Small intestine (tissue), 7 donors: Measurements from ENCODE around the gene C1S. TPM values are rescaled to one million over a fixed set of nuclear protein-coding genes. Genes with fewer than 3 reads are reported as not detected.

Source experiments
- DNase-seq, 2 donors: peaks; one replicate each; pipeline versions ENCODE4 v3.0.0 to v3.0.0-alpha.2; 2013
- FAIRE-seq: peaks from 2 replicates; lab custom pipeline; 2012; peaks lifted over from hg19 to GRCh38; lab: Jason Lieb, UNC
- H3K27ac ChIP-seq, 3 donors: one replicate each; pipeline ENCODE4 v1.5.1; 2013; ENCODE audit warnings: low read length in 2 of 3, mild to moderate bottlenecking in 2 of 3, control low read depth in 1 of 3, inconsistent platforms in 1 of 3, low read depth in 1 of 3, moderate library complexity in 1 of 3
- H3K27me3 ChIP-seq, 3 donors: one replicate each; pipeline ENCODE4 v1.6.1; 2013; ENCODE audit warnings: low read length in 3 of 3, inconsistent platforms in 1 of 3; ENCODE audit not compliant: control insufficient read depth in 3 of 3, insufficient read depth in 3 of 3
- H3K36me3 ChIP-seq, 3 donors: one replicate each; pipeline ENCODE4 v1.6.1; 2013; ENCODE audit warnings: low read length in 3 of 3, inconsistent platforms in 1 of 3, low read depth in 1 of 3, mild to moderate bottlenecking in 1 of 3, moderate library complexity in 1 of 3; ENCODE audit not compliant: control insufficient read depth in 3 of 3, insufficient read depth in 2 of 3
- H3K4me1 ChIP-seq, 3 donors: one replicate each; pipeline ENCODE4 v1.6.1; 2013; ENCODE audit warnings: low read length in 2 of 3, inconsistent platforms in 1 of 3, low read depth in 1 of 3, mild to moderate bottlenecking in 1 of 3, moderate library complexity in 1 of 3; ENCODE audit not compliant: control insufficient read depth in 3 of 3, insufficient read depth in 2 of 3
- H3K4me3 ChIP-seq, 3 donors: one replicate each; pipeline ENCODE4 v1.5.1; 2013; ENCODE audit warnings: low read length in 3 of 3, control low read depth in 1 of 3, inconsistent platforms in 1 of 3, low read depth in 1 of 3, mild to moderate bottlenecking in 1 of 3, moderate library complexity in 1 of 3
- H3K9me3 ChIP-seq, 2 donors: one replicate each; pipeline ENCODE4 v1.6.1; 2013; ENCODE audit warnings: low read depth in 1 of 2, low read length in 1 of 2; ENCODE audit not compliant: control insufficient read depth in 2 of 2, insufficient read depth in 1 of 2
- WGBS, 3 donors: extraction: QIAGEN DNeasy Blood & Tissue Kit; methylation state at CpG; one replicate each; pipeline ENCODE4 v1.1.7; 2013; 5-methylcytosine and 5-hydroxymethylcytosine counted together
- polyA plus RNA-seq, 4 donors: library from polyadenylated mRNA; stranded (reverse) in 3 of 4; unstranded in 1 of 4; fragments of 200-250 nt in 3 of 4; fragments of 120-200 nt in 1 of 4; gene quantifications; one replicate each; pipeline versions ENCODE4 v1.2.1 to v1.2.3, GENCODE V29; 2013
- donor health status: healthy with polysubstance abuse.
- donor health status: control.
- donor health status: control.
- donor health status: Bipolar disorder and iron deficiency.
- donor health status: healthy.

Gene C1S
- polyA plus RNA-seq, 4 donors: 4.7 to 196 (median 35.0) TPM

- Histone ChIP-seq H3K27me3 (no peaks in the 10 kb centered on the region), H3K4me3 (no peak overlapping the region), H3K27ac (peak overlapping the region in 1 of 3 donors; percentile 34), H3K4me1 (no peaks in the 10 kb centered on the region), H3K36me3 (peaks cover 0 to 10% (median 0%) of the 10 kb centered on the region in 3 donors), H3K9me3 (no peaks in the 10 kb centered on the region)
- FAIRE-seq: no peak
- 43 to 82% (median 72%) methylated on average over 14 of the region's 14 CpGs for WGBS, 3 donors
- DNase-seq: no peak
Observed at GRCh38 chr12:7081037-7081436, 20.5 kb downstream of the C1S start.

- Histone ChIP-seq H3K27ac (no peak overlapping the region), H3K9me3 (no peaks in the 10 kb centered on the region), H3K4me1 (no peaks in the 10 kb centered on the region), H3K4me3 (no peak overlapping the region), H3K36me3 (peaks cover 0 to 13% (median 0%) of the 10 kb centered on the region in 3 donors), H3K27me3 (no peaks in the 10 kb centered on the region)
- DNase-seq (no peak), FAIRE-seq (no peak)
Observed at GRCh38 chr12:7083125-7083524, 22.6 kb downstream of the C1S start.

GRCh38 chr12:7089196-7089871, 28.8 kb downstream of the C1S start:
- WGBS, 3 donors: 82 to 90% (median 86%) methylated on average over 11 of the region's 11 CpGs
- Histone ChIP-seq H3K9me3 (no peaks in the 10 kb centered on the region), H3K4me3 (no peak overlapping the region), H3K4me1 (peaks cover 0 to 12% (median 0%) of the 10 kb centered on the region in 3 donors), H3K27ac (peak overlapping the region in 1 of 3 donors; percentile 84), H3K36me3 (peaks cover 0 to 19% (median 0%) of the 10 kb centered on the region in 3 donors), H3K27me3 (peaks cover 0 to 6% (median 0%) of the 10 kb centered on the region in 3 donors)
- FAIRE-seq (no peak), DNase-seq (no peak)

GRCh38 chr12:7090222-7090998, 29.9 kb downstream of the C1S start:
- Histone ChIP-seq H3K4me1 (peaks cover 0 to 12% (median 0%) of the 10 kb centered on the region in 3 donors), H3K36me3 (peaks cover 0 to 19% (median 0%) of the 10 kb centered on the region in 3 donors), H3K27me3 (peaks cover 0 to 6% (median 0%) of the 10 kb centered on the region in 3 donors), H3K9me3 (no peaks in the 10 kb centered on the region), H3K4me3 (no peak overlapping the region), H3K27ac (peak overlapping the region in 2 of 3 donors; percentile 6 to 84)
- FAIRE-seq: no peak
- no peak for DNase-seq
- 75 to 89% (median 84%) methylated on average over 16 of the region's 16 CpGs for WGBS, 3 donors

- H3K9me3 ChIP-seq: no peaks in the 10 kb centered on the region
- 73 to 91% (median 90%) methylated on average over 7 of the region's 7 CpGs for WGBS, 3 donors
- FAIRE-seq (no peak), DNase-seq (no peak)
- peaks cover 0 to 6% (median 0%) of the 10 kb centered on the region in 3 donors for H3K27me3 ChIP-seq
- H3K4me3 ChIP-seq: no peak overlapping the region
- peak overlapping the region in 1 of 3 donors; percentile 84 for H3K27ac ChIP-seq
- H3K36me3 ChIP-seq: peaks cover 0 to 18% (median 0%) of the 10 kb centered on the region in 3 donors
- peaks cover 0 to 12% (median 0%) of the 10 kb centered on the region in 3 donors for H3K4me1 ChIP-seq
Observed at GRCh38 chr12:7091171-7091570, 30.7 kb downstream of the C1S start.

DNA sequence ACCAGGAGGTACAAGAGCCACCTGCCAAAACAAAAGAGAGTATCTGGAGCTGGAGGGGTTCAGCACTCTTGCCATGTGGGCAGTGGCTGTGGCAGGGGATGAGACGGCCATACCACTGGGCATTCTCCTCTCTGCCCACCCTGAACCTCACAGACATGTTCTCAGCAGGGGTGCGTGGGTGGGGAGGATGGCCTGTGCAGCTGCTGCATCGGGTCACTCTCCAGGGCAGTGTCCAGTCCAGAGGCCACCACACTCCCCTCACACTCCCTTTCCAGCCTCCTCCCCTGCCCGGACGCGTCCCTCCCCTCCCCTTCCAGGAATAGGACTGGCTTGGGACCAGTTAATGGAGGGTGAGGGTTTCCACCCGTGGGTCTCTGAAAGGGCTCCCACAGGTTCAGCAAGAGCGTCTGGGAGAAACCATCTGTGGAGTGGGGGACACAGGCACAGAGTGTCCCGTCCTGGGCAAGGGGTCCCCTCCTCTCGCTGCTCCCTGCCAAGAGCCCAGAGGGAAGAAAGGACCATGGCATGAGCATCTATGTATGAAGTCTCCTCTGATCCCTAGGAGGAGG, 31.2 kb downstream of the C1S start:
- H3K4me1 ChIP-seq: peaks cover 0 to 12% (median 0%) of the 10 kb centered on the region in 3 donors
- no peak for FAIRE-seq
- no peaks in the 10 kb centered on the region for H3K9me3 ChIP-seq
- peaks cover 0 to 22% (median 0%) of the 10 kb centered on the region in 3 donors for H3K36me3 ChIP-seq
- H3K27me3 ChIP-seq: peaks cover 0 to 6% (median 0%) of the 10 kb centered on the region in 3 donors
- peak in 1 of 2 donors; percentile 31 for DNase-seq
- H3K4me3 ChIP-seq: peak overlapping the region in 2 of 3 donors; percentile 54 to 55
- WGBS, 3 donors: 37 to 42% (median 37%) methylated on average over 9 to 10 of the region's 10 CpGs
- H3K27ac ChIP-seq: peak overlapping the region in 2 of 3 donors; percentile 55 to 84

DNA sequence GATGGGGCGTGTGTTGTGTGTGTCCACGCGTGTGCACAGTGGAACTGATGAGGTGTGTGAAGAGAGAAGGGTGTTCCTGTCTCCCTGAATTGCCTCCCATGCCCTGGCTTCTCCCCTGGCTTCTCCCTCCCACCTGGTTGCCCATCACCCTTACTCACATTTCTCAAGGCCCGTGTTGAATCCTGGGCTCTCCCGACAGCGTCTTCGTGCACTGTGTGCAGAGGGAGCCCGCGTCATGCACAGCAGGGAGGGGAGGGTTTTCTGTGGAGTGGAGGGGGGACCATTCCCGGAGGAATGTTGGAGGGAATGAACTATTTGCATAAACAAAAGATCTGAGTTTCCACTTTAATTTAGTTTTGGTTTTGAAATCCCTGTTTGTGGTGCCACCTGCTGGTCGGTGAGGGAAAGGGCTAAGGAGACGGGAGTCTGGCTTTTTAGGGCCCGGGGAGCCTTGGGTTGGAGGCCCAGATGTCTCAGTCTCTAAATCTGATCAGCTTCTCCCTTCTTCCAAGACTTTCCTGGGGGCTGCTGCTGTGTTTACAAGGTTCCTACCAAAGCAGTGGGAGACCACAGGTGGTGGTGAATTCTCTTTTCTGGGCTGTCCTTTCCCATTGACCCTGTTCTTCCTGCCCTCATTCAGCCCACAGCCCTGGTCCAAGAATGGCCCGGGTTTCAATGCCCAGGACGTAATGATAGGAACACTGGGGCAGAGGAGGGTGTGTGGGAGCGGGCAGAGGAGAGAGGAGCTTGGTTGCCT, 31.9 kb downstream of the C1S start, which contains the start of gene C1R:
TSS of gene C1R (minus strand) at position 217 of the 757 bp plus-strand sequence. CDS start at position 160, 57 bp downstream.
- 7 to 15% (median 15%) methylated on average over 16 of the region's 16 CpGs for WGBS, 3 donors
- H3K4me1 ChIP-seq: peaks cover 0 to 12% (median 0%) of the 10 kb centered on the region in 3 donors
- peak within 1 kb of the TSS in 2 of 3 donors; percentile 55 to 84 for H3K27ac ChIP-seq
- peaks cover 0 to 28% (median 0%) of the 10 kb centered on the region in 3 donors for H3K36me3 ChIP-seq
- H3K27me3 ChIP-seq: peaks cover 0 to 6% (median 0%) of the 10 kb centered on the region in 3 donors
- DNase-seq: peak; percentile 69 to 84
- H3K9me3 ChIP-seq: no peaks in the 10 kb centered on the region
- FAIRE-seq: no peak
- peak within 1 kb of the TSS in 2 of 3 donors; percentile 54 to 55 for H3K4me3 ChIP-seq
